ENCODE measurements around the gene STK10. TPM values are rescaled to one million over a fixed set of nuclear protein-coding genes. Genes with fewer than 3 reads are reported as not detected.

Gene STK10
- total RNA-seq, 1 donor from 2014 or later: 66.2 TPM

GRCh38 chr5:172147857-172148256 lies 40.2 kb downstream of the STK10 start:
- DNase-seq (ENCODE audit: extremely low spot score, unreplicated experiment): no peak
- H3K4me1 Mint-ChIP-seq (ENCODE audit: unreplicated experiment): peaks cover 38% of the 10 kb centered on the region
- peaks cover 21% of the 10 kb centered on the region for H3K36me3 Mint-ChIP-seq (ENCODE audit: unreplicated experiment)
- H3K9me3 Mint-ChIP-seq (ENCODE audit: unreplicated experiment): no peaks in the 10 kb centered on the region
- TF ChIP-seq, protein P1, sequence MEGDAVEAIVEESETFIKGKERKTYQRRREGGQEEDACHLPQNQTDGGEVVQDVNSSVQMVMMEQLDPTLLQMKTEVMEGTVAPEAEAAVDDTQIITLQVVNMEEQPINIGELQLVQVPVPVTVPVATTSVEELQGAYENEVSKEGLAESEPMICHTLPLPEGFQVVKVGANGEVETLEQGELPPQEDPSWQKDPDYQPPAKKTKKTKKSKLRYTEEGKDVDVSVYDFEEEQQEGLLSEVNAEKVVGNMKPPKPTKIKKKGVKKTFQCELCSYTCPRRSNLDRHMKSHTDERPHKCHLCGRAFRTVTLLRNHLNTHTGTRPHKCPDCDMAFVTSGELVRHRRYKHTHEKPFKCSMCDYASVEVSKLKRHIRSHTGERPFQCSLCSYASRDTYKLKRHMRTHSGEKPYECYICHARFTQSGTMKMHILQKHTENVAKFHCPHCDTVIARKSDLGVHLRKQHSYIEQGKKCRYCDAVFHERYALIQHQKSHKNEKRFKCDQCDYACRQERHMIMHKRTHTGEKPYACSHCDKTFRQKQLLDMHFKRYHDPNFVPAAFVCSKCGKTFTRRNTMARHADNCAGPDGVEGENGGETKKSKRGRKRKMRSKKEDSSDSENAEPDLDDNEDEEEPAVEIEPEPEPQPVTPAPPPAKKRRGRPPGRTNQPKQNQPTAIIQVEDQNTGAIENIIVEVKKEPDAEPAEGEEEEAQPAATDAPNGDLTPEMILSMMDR (IDR thresholded peaks at IDR 0.05): no peak
- H3K27ac Mint-ChIP-seq (ENCODE audit: unreplicated experiment): no peak overlapping the region
- no peaks in the 10 kb centered on the region for H3K27me3 Mint-ChIP-seq (ENCODE audit: unreplicated experiment)
- H3K4me3 Mint-ChIP-seq (ENCODE audit: unreplicated experiment): no peak overlapping the region

- Mint-ChIP-seq H3K36me3 (ENCODE audit: unreplicated experiment) (peaks cover 11% of the 10 kb centered on the region), H3K9me3 (ENCODE audit: unreplicated experiment) (no peaks in the 10 kb centered on the region), H3K27ac (ENCODE audit: unreplicated experiment) (no peak overlapping the region), H3K4me1 (ENCODE audit: unreplicated experiment) (peaks cover 38% of the 10 kb centered on the region), H3K4me3 (ENCODE audit: unreplicated experiment) (no peak overlapping the region), H3K27me3 (ENCODE audit: unreplicated experiment) (no peaks in the 10 kb centered on the region)
- no peak for DNase-seq (ENCODE audit: extremely low spot score, unreplicated experiment)
- TF ChIP-seq, protein P1 (IDR thresholded peaks at IDR 0.05): no peak
Measured at GRCh38 chr5:172146748-172147092, 41.3 kb downstream of the STK10 start.

DNA sequence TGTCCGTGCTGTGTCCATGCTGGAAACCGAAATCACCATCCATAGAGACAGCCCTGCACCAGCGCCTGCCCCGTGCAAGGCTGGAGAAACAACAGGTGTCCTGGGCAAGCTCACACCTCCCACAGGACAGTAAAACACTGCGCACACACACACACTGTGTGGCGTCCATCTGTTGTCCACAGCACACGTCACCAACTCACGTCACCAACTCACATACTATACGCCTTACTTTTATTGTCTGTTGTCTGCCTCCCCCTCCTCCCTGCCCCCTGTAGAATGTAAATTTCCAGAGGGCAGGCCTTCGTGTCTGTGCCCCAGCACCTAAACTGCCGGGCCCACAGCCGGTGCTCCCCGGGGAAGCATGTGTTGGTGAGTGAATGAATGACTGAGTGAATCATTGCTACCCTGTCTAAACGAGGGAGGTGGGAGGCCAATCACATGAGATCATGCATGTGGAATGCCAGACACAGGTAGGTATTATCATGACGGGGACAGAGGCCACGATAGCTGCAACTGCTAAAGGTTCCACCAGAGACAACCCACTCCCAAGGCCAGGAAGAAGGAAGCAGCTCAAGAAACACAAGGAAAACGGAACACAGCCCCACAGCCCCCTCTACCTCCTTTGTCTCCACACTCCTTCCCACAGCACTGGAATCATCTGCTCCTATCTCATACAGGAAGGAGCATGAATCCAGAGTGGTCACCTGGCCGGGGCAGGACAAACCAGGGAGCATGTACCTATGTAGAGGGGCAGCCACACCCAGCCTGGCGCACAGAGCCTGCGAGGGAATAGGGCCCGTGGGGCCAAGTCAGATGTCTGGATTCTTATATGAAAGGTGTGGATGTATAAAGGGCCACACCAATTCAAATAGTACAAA lies 41.9 kb downstream of the STK10 start:
- H3K4me1 Mint-ChIP-seq (ENCODE audit: unreplicated experiment): peaks cover 38% of the 10 kb centered on the region
- H3K9me3 Mint-ChIP-seq (ENCODE audit: unreplicated experiment): no peaks in the 10 kb centered on the region
- H3K4me3 Mint-ChIP-seq (ENCODE audit: unreplicated experiment): no peak overlapping the region

GRCh38 chr5:172144931-172145869 lies 42.8 kb downstream of the STK10 start:
- Mint-ChIP-seq H3K4me3 (ENCODE audit: unreplicated experiment) (no peak overlapping the region), H3K27me3 (ENCODE audit: unreplicated experiment) (no peaks in the 10 kb centered on the region), H3K9me3 (ENCODE audit: unreplicated experiment) (no peaks in the 10 kb centered on the region), H3K4me1 (ENCODE audit: unreplicated experiment) (peaks cover 30% of the 10 kb centered on the region), H3K36me3 (ENCODE audit: unreplicated experiment) (no peaks in the 10 kb centered on the region), H3K27ac (ENCODE audit: unreplicated experiment) (no peak overlapping the region)
- TF ChIP-seq, protein P1 (IDR thresholded peaks at IDR 0.05): no peak
- DNase-seq (ENCODE audit: extremely low spot score, unreplicated experiment): no peak

More for the DNA sequence above, 41.9 kb downstream of the STK10 start:
- TF ChIP-seq, protein P1 (IDR thresholded peaks at IDR 0.05): no peak
- no peak for DNase-seq (ENCODE audit: extremely low spot score, unreplicated experiment)
- Mint-ChIP-seq H3K36me3 (ENCODE audit: unreplicated experiment) (peaks cover 7% of the 10 kb centered on the region), H3K27ac (ENCODE audit: unreplicated experiment) (no peak overlapping the region), H3K27me3 (ENCODE audit: unreplicated experiment) (no peaks in the 10 kb centered on the region)
